HG03460 (cell line): ENCODE measurements around the gene CCDC185.
A peak's percentile ranks its signal among the peaks of the same experiment; 100 is the strongest.

Experiments
- ATAC-seq: cut with Tn5 transposase; IDR thresholded peaks from one replicate; pipeline ENCODE4 v1.9.1; 2021; ENCODE audit not compliant: unreplicated experiment

CCDC185 gene

GRCh38 chr1:223393275-223394214, at the start of gene CCDC185:
CCDC185 (plus strand) TSS chr1:223393415; CDS start chr1:223393476, 61 bp downstream.
- no peak for ATAC-seq

GRCh38 chr1:223343692-223344091, 49.5 kb upstream of the CCDC185 start:
- no peak for ATAC-seq

- ATAC-seq, result no peak
Measured at GRCh38 chr1:223344491-223344890, 48.7 kb upstream of the CCDC185 start.

GRCh38 chr1:223345720-223346119, 47.5 kb upstream of the CCDC185 start:
- ATAC-seq, result no peak

- ATAC-seq, result no peak
Measured at GRCh38 chr1:223346311-223346710, 46.9 kb upstream of the CCDC185 start.

- ATAC-seq, result no peak
Measured at GRCh38 chr1:223347583-223347982, 45.6 kb upstream of the CCDC185 start.

GRCh38 chr1:223348439-223348838, 44.8 kb upstream of the CCDC185 start:
- ATAC-seq, result no peak

GRCh38 chr1:223349241-223349640, 44.0 kb upstream of the CCDC185 start:
- ATAC-seq, result no peak

GRCh38 chr1:223350361-223350908, 42.8 kb upstream of the CCDC185 start:
- no peak for ATAC-seq

- ATAC-seq, result no peak
Measured at GRCh38 chr1:223352944-223353343, 40.3 kb upstream of the CCDC185 start.

- no peak for ATAC-seq
Measured at GRCh38 chr1:223353939-223354338, 39.3 kb upstream of the CCDC185 start.

- ATAC-seq, result no peak
Measured at GRCh38 chr1:223355699-223356098, 37.5 kb upstream of the CCDC185 start.

GRCh38 chr1:223358826-223359225, 34.4 kb upstream of the CCDC185 start:
- ATAC-seq, result no peak

GRCh38 chr1:223363057-223363855, 30.0 kb upstream of the CCDC185 start:
- no peak for ATAC-seq

GRCh38 chr1:223363856-223364684, 29.1 kb upstream of the CCDC185 start, which contains the start of gene SUSD4:
SUSD4 (minus strand) TSS chr1:223364176; CDS start chr1:223363425, 751 bp downstream.
- peak; percentile 55 for ATAC-seq

GRCh38 chr1:223364685-223365382, 28.4 kb upstream of the CCDC185 start:
- ATAC-seq, result no peak

- ATAC-seq, result no peak
Measured at GRCh38 chr1:223374064-223374610, 19.1 kb upstream of the CCDC185 start.

- no peak for ATAC-seq
Measured at GRCh38 chr1:223378754-223379153, 14.5 kb upstream of the CCDC185 start.

- no peak for ATAC-seq
Measured at GRCh38 chr1:223386013-223386412, 7.2 kb upstream of the CCDC185 start.

- no peak for ATAC-seq
Measured at GRCh38 chr1:223390618-223391017, 2.6 kb upstream of the CCDC185 start.
